HCT116 (cell line): ENCODE measurements around the gene BPIFB1. TPM values are rescaled to one million over a fixed set of nuclear protein-coding genes. Genes with fewer than 3 reads are reported as not detected.

Experiments used
- ATAC-seq: fragments of 200-7000 bp; cut with Tn5 transposase; 2 replicates; pipeline ENCODE4 v1.9.1; 2020; ENCODE audit warnings: mild to moderate bottlenecking, moderate library complexity
- BruUV-seq: library from RNA; stranded (reverse); fragments of 400-500 nt; replicated peaks from 2 replicates; lab custom pipeline; 2021; lab: Mats Ljungman, UMichigan
- CTCF ChIA-PET: fragments of 300-600 bp; sonication (Branson Sonifier 250); formaldehyde crosslinking; loops from one replicate; lab custom pipeline; 2021; ENCODE audit warnings: antibody characterized with exemption; lab: Charles Lee
- POLR2A ChIA-PET: fragments of 300-600, 350-600 bp; sonication (Branson Sonifier 250); formaldehyde crosslinking; loops from one replicate; lab custom pipeline; 2021; ENCODE audit warnings: antibody characterized with exemption; lab: Charles Lee
- RAD21 ChIA-PET, 2 experiments: fragments of 300-600 bp; sonication (Branson Sonifier 250); formaldehyde crosslinking; loops; one replicate each; lab custom pipeline; 2023; ENCODE audit warnings: low total read pairs in 2 of 2; ENCODE audit not compliant: uncharacterized antibody in 2 of 2, unreplicated experiment in 2 of 2, low non-redundant PET in 1 of 2; lab: Charles Lee
- DNase-seq: peaks from one replicate; pipeline ENCODE4 v3.0.0-alpha.2; 2010; ENCODE audit warnings: low read depth, low spot score
- H2AFZ ChIP-seq: fragments of 200-600 bp; shearing (Covaris generic), sonication (generic); 2 replicates; pipeline ENCODE4 v1.6.1; 2017; ENCODE audit warnings: low read depth, mixed run types, mixed read lengths, antibody characterized with exemption, low read length; ENCODE audit not compliant: poor library complexity, severe bottlenecking
- H3K27ac ChIP-seq: 2 replicates; pipeline ENCODE4 v1.5.1; 2012; ENCODE audit warnings: low read depth, low read length
- H3K27me3 ChIP-seq: fragments of 200-600 bp; sonication (generic); 2 replicates; pipeline ENCODE4 v1.6.1; 2016; ENCODE audit warnings: mixed run types, low read length, mixed read lengths; ENCODE audit not compliant: insufficient read depth
- H3K36me3 ChIP-seq, 2 experiments: fragments of 200-500 bp in 1 of 2; fragments of 200-600 bp in 1 of 2; sonication (Bioruptor generic) in 1 of 2; sonication (generic) in 1 of 2; 2 replicates each; pipeline versions ENCODE4 v1.5.1 to v1.6.1; 2014 to 2016; ENCODE audit warnings: low read length in 2 of 2, inconsistent platforms in 1 of 2, mixed read lengths in 1 of 2, mixed run types in 1 of 2; ENCODE audit not compliant: insufficient read depth in 2 of 2, control insufficient read depth in 1 of 2
- H3K4me1 ChIP-seq, 2 experiments: fragments of 200-600 bp in 1 of 2; sonication (generic) in 1 of 2; 2 replicates each; pipeline versions ENCODE4 v1.5.1 to v1.6.1; 2012 to 2017; ENCODE audit warnings: low read length in 2 of 2, inconsistent platforms in 1 of 2, mild to moderate bottlenecking in 1 of 2, mixed read lengths in 1 of 2, mixed run types in 1 of 2, moderate library complexity in 1 of 2; ENCODE audit not compliant: insufficient read depth in 2 of 2, control insufficient read depth in 1 of 2
- H3K4me2 ChIP-seq: fragments of 200-600 bp; sonication (generic); 2 replicates; pipeline ENCODE4 v1.6.1; 2017; ENCODE audit warnings: mixed run types, low read length, mixed read lengths
- H3K4me3 ChIP-seq, 2 experiments: fragments of 200-600 bp in 1 of 2; sonication (generic) in 1 of 2; replicated peaks in 1 of 2; 2 replicates each; pipeline ENCODE4 v1.5.1; 2011 to 2016; ENCODE audit warnings: low read length in 2 of 2, control low read depth in 1 of 2, low read depth in 1 of 2, mild to moderate bottlenecking in 1 of 2, mixed read lengths in 1 of 2, mixed run types in 1 of 2
- H3K79me2 ChIP-seq: fragments of 200-600 bp; sonication (generic); 2 replicates; pipeline ENCODE4 v1.6.1; 2017; ENCODE audit warnings: mild to moderate bottlenecking, mixed run types, low read length, moderate library complexity, mixed read lengths; ENCODE audit not compliant: insufficient read depth
- H3K9ac ChIP-seq: fragments of 200-600 bp; sonication (generic); 2 replicates; pipeline ENCODE4 v1.6.1; 2016; ENCODE audit warnings: low read length, mixed read lengths
- H3K9me2 ChIP-seq: fragments of 200-600 bp; sonication (generic), shearing (Covaris generic); 2 replicates; pipeline ENCODE4 v1.6.1; 2017; ENCODE audit warnings: mixed run types, mild to moderate bottlenecking, moderate library complexity; ENCODE audit not compliant: insufficient read depth
- H3K9me3 ChIP-seq, 2 experiments: fragments of 200-500 bp in 1 of 2; fragments of 200-600 bp in 1 of 2; sonication (Bioruptor generic) in 1 of 2; sonication (generic) in 1 of 2; 2 replicates each; pipeline ENCODE4 v1.6.1; 2014 to 2017; ENCODE audit warnings: low read length in 2 of 2, mixed read lengths in 2 of 2, inconsistent platforms in 1 of 2, low read depth in 1 of 2, mild to moderate bottlenecking in 1 of 2, mixed run types in 1 of 2, moderate library complexity in 1 of 2; ENCODE audit not compliant: control insufficient read depth in 1 of 2, insufficient read depth in 1 of 2
- H4K20me1 ChIP-seq: fragments of 200-600 bp; sonication (generic), shearing (Covaris generic); 2 replicates; pipeline ENCODE4 v1.6.1; 2017; ENCODE audit warnings: mixed run types, mild to moderate bottlenecking, moderate library complexity; ENCODE audit not compliant: insufficient read depth
- CEBPB ChIP-seq: IDR thresholded peaks from 2 replicates; pipeline ENCODE4 v1.6.1; 2012; ENCODE audit warnings: low read depth
- ELF1 ChIP-seq: IDR thresholded peaks from 2 replicates; pipeline ENCODE4 v1.6.1; 2012; ENCODE audit warnings: low read depth, borderline replicate concordance
- POLR2A ChIP-seq: IDR thresholded peaks from 2 replicates; pipeline ENCODE4 v1.7.0; 2011; ENCODE audit warnings: borderline replicate concordance; ENCODE audit not compliant: insufficient read depth, insufficient read length; ENCODE audit errors: extremely low read depth
- RAD21 ChIP-seq: IDR thresholded peaks from 2 replicates; pipeline ENCODE4 v1.6.1; 2012; ENCODE audit warnings: low read depth, mild to moderate bottlenecking
- REST ChIP-seq: IDR thresholded peaks from 2 replicates; pipeline ENCODE4 v1.6.1; 2012; ENCODE audit warnings: low read depth
- SIN3A ChIP-seq: IDR thresholded peaks from 2 replicates; pipeline ENCODE4 v1.6.1; 2012; ENCODE audit warnings: low read depth
- SP1 ChIP-seq: IDR thresholded peaks from 2 replicates; pipeline ENCODE4 v1.6.1; 2012; ENCODE audit warnings: low read depth
- SRF ChIP-seq: IDR thresholded peaks from 2 replicates; pipeline ENCODE4 v1.6.1; 2012; ENCODE audit warnings: low read depth
- ZBTB33 ChIP-seq: IDR thresholded peaks from 2 replicates; pipeline ENCODE4 v1.6.1; 2011; ENCODE audit warnings: mild to moderate bottlenecking, low read length, moderate library complexity; ENCODE audit not compliant: insufficient replicate concordance; ENCODE audit errors: extremely low read depth
- ZFX ChIP-seq: fragments of 450-650 bp; IDR thresholded peaks from 2 replicates; pipeline ENCODE4 v1.6.1; 2017
- intact Hi-C: fragments of 100-400 bp; cut with micrococcal nuclease; formaldehyde crosslinking; loops from 2 replicates; pipeline ENCODE4 v1.10.0; 2022
- total RNA-seq: library from RNA; stranded (reverse); gene quantifications from one replicate; pipeline ENCODE4 v1.2.1, GENCODE V29; 2021; ENCODE audit not compliant: unreplicated experiment

BPIFB1 gene
- total RNA-seq, 1 experiment from 2014 or later = 0.17 TPM

DNA sequence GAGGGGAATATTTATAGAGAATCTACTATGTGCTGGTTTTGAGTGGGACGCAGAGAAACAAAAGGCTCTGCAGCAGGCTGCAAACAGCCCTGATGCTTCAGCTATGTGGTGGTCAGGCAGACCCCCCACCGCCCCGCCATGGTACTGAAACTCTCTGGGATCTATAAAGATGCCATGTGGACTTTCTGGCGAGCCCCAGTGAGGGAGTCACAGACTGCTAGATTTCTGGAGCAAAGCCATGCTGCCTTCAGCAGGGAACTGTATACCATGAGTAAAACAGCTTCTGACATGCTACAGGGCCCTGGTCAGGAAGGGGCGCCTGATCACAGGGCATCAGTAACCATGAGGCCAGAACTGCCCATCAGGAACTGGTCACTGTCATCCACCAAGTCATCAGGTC lies 19.2 kb upstream of the BPIFB1 start:
- no TSS peak for BruUV-seq
- RAD21 ChIA-PET = no interaction called here
- CTCF ChIA-PET = interaction anchor here (1.8 kb wide), 1 partner anchor 28 kb away, joined by 32 read pairs; no protein-coding TSS in a partner anchor

More for the DNA sequence above, 19.2 kb upstream of the BPIFB1 start:
- POLR2A ChIA-PET = no interaction called here
- no peak for ATAC-seq
- TF ChIP-seq ZBTB33 (no peak), SP1 (no peak), REST (no peak), SRF (no peak), CEBPB (no peak), RAD21 (no peak), POLR2A (no peak), SIN3A (no peak), ZFX (no peak), ELF1 (no peak)
- TF ChIP-seq, all 23 proteins: peak for 0
- intact Hi-C loops = loop anchor here (2.0 kb wide), 1 partner anchor 35 kb away; no protein-coding TSS in a partner anchor
- no peaks in the 10 kb centered on the region for H3K79me2 ChIP-seq
- no peaks in the 10 kb centered on the region for H3K36me3 ChIP-seq
- H2AFZ ChIP-seq = no peak overlapping the region
- no peak overlapping the region for H3K4me2 ChIP-seq
- no peak overlapping the region for H3K4me3 ChIP-seq
- no peak overlapping the region for H3K9ac ChIP-seq
- H4K20me1 ChIP-seq = no peaks in the 10 kb centered on the region
- no peak for DNase-seq
- H3K27me3 ChIP-seq = 0 out of 2 replicates have a peak, but pooled peaks cover 4% of the 10 kb centered on the region
- H3K9me2 ChIP-seq = no peaks in the 10 kb centered on the region
- H3K4me1 ChIP-seq = no peaks in the 10 kb centered on the region
- no peak overlapping the region for H3K27ac ChIP-seq
- no peaks in the 10 kb centered on the region for H3K9me3 ChIP-seq
